ENCODE results near the gene UNC80. TPM values are rescaled to one million over a fixed set of nuclear protein-coding genes. Genes with fewer than 3 reads are reported as not detected.

Gene UNC80
- total and polyA plus RNA-seq, 2 of the 4 experiments (the other 2 are of a cell fraction): not detected

DNA sequence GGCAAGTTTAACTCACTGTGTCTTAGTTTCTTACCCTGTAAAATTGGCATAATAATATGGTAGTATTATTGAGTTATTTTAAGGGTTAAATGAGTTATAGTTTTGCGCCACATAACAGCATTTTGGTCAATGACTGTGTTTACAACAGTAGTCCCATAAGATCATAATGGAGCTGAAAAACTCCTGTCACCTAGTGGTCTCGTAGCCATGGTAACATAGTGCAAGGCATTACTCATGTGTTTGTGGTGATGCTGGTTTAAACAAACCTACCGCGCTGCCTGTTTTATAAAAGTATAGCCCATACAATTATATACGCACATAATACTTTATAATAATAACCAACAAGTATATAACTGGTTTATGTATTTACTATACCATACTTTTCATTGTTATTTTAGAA lies 15.8 kb downstream of the UNC80 start:
- ATAC-seq (ENCODE audit: low read depth) (no peak), DNase-seq (no peak)
- Histone ChIP-seq H3K27me3 (ENCODE audit: control insufficient read depth, insufficient read depth, low read length) (no peaks in the 10 kb centered on the region), H3K4me3 (ENCODE audit: insufficient read depth, low read depth, low read length) (no peak overlapping the region), H4K8ac (ENCODE audit: low read depth in 2 of 2, low read length in 2 of 2) (no peak overlapping the region), H3K27ac (ENCODE audit: insufficient read depth, low read length) (no peak overlapping the region), H3K9me3 (ENCODE audit: control insufficient read depth, insufficient read depth, low read length) (no peaks in the 10 kb centered on the region; the same call in 1 of the 2 replicates), H2BK120ac (ENCODE audit: low read depth, low read length) (no peak overlapping the region), H2AK5ac (ENCODE audit: low read depth, low read length) (no peak overlapping the region), H3K23ac (ENCODE audit: low read depth, low read length) (no peak overlapping the region), H2BK20ac (ENCODE audit: low read depth, low read length) (no peak overlapping the region), H3K4ac (ENCODE audit: low read depth, low read length) (no peak overlapping the region), H3K36me3 (ENCODE audit: control insufficient read depth, insufficient read depth, low read length) (no peaks in the 10 kb centered on the region), H4K20me1 (ENCODE audit: insufficient read depth, low read length) (no peaks in the 10 kb centered on the region), H3K4me2 (ENCODE audit: low read depth, low read length) (no peak overlapping the region), H2AFZ (replicated peaks; ENCODE audit: low read length, poor library complexity) (no peak overlapping the region), H3K4me1 (ENCODE audit: control insufficient read depth, insufficient read depth, low read length) (no peaks in the 10 kb centered on the region), H4K91ac (ENCODE audit: insufficient read depth, low read depth, low read length) (no peak overlapping the region), H3K79me1 (ENCODE audit: low read depth in 1 of 2, low read length in 2 of 2) (no peaks in the 10 kb centered on the region), H3K18ac (ENCODE audit: low read depth, low read length) (no peak overlapping the region), H3K9ac (ENCODE audit: low read depth, low read length) (no peak overlapping the region), H2BK5ac (ENCODE audit: low read depth, low read length, poor library complexity, severe bottlenecking) (no peak overlapping the region), H2AK9ac (replicated peaks; ENCODE audit: low read depth, low read length, poor library complexity) (no peak overlapping the region), H2BK15ac (ENCODE audit: low read depth, low read length) (no peak overlapping the region), H4K5ac (ENCODE audit: low read depth, low read length) (no peak overlapping the region), H3K56ac (ENCODE audit: extremely low read depth, insufficient read depth, low read length) (no peak overlapping the region), H3K9me1 (ENCODE audit: insufficient read depth, low read length) (no peaks in the 10 kb centered on the region), H3K14ac (replicated peaks; ENCODE audit: low read depth, low read length) (no peak overlapping the region)
- POLR2A ChIA-PET (ENCODE audit: unreplicated experiment): no interaction called here
- WGBS, 2 experiments (ENCODE audit: extremely low coverage in 2 of 2, insufficient read length in 1 of 2): 63% methylated on average over 1 of the region's 5 CpGs; no CpG with 5 or more reads in 1 of the 2 experiments
- TF ChIP-seq CHD1 (IDR thresholded peaks at IDR 0.05; ENCODE audit: low read depth, low read length): no peak
- no peak for TF ChIP-seq NFE2L2 (IDR thresholded peaks at IDR 0.05; ENCODE audit: low read depth, low read length)
- no peak for TF ChIP-seq POLR2A (IDR thresholded peaks at IDR 0.05; ENCODE audit: low read depth, low read length)
- no peak for TF ChIP-seq RFX5 (IDR thresholded peaks at IDR 0.05; ENCODE audit: low read depth, low read length)
- TF ChIP-seq MAFK (IDR thresholded peaks at IDR 0.05; ENCODE audit: low read depth, low read length): no peak
- no peak for TF ChIP-seq RAD21 (IDR thresholded peaks at IDR 0.05; ENCODE audit: low read length)
- TF ChIP-seq MXI1 (IDR thresholded peaks at IDR 0.05; ENCODE audit: borderline replicate concordance, low read depth, low read length): no peak
- TF ChIP-seq, protein P1, sequence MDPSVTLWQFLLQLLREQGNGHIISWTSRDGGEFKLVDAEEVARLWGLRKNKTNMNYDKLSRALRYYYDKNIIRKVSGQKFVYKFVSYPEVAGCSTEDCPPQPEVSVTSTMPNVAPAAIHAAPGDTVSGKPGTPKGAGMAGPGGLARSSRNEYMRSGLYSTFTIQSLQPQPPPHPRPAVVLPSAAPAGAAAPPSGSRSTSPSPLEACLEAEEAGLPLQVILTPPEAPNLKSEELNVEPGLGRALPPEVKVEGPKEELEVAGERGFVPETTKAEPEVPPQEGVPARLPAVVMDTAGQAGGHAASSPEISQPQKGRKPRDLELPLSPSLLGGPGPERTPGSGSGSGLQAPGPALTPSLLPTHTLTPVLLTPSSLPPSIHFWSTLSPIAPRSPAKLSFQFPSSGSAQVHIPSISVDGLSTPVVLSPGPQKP (IDR thresholded peaks at IDR 0.05; ENCODE audit: borderline replicate concordance, low read depth, low read length): no peak
- no peak for TF ChIP-seq RCOR1 (IDR thresholded peaks at IDR 0.05; ENCODE audit: insufficient replicate concordance, low read length)
- TF ChIP-seq, protein P2, sequence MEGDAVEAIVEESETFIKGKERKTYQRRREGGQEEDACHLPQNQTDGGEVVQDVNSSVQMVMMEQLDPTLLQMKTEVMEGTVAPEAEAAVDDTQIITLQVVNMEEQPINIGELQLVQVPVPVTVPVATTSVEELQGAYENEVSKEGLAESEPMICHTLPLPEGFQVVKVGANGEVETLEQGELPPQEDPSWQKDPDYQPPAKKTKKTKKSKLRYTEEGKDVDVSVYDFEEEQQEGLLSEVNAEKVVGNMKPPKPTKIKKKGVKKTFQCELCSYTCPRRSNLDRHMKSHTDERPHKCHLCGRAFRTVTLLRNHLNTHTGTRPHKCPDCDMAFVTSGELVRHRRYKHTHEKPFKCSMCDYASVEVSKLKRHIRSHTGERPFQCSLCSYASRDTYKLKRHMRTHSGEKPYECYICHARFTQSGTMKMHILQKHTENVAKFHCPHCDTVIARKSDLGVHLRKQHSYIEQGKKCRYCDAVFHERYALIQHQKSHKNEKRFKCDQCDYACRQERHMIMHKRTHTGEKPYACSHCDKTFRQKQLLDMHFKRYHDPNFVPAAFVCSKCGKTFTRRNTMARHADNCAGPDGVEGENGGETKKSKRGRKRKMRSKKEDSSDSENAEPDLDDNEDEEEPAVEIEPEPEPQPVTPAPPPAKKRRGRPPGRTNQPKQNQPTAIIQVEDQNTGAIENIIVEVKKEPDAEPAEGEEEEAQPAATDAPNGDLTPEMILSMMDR (conservative IDR thresholded peaks at IDR 0.05; ENCODE audit: low read depth, low read length): no peak
- CTCF ChIA-PET: no interaction called here
- intact Hi-C loops (cut with micrococcal nuclease): no loop called here
- dilution Hi-C loops (cut with HindIII; ENCODE audit: low sequenced_read_pairs, unreplicated experiment): no loop called here
- in situ Hi-C loops (cut with MboI; ENCODE audit: low sequenced_read_pairs): no loop called here
- BruUV-seq (replicated peaks): no TSS peak

Measured in IMR-90 (cell line).